WTC11 (cell line): ENCODE measurements around the gene ENHO. TPM values are rescaled to one million over a fixed set of nuclear protein-coding genes. Genes with fewer than 3 reads are reported as not detected.

ENCODE experiments used
- ATAC-seq: fragments of 200-7000 bp; cut with Tn5 transposase; 2 replicates; pipeline ENCODE4 v1.10.0; 2021; ENCODE audit warnings: mild to moderate bottlenecking, moderate library complexity
- CTCF ChIA-PET: fragments of 300-600 bp; sonication (Branson Sonifier 250); formaldehyde crosslinking; loops from one replicate; lab custom pipeline; 2021; ENCODE audit warnings: antibody characterized with exemption; lab: Charles Lee
- POLR2A ChIA-PET: fragments of 350-600 bp; sonication (Branson Sonifier 250); formaldehyde crosslinking; loops from one replicate; lab custom pipeline; 2021; ENCODE audit warnings: antibody characterized with exemption; lab: Charles Lee
- DNase-seq: peaks from one replicate; pipeline ENCODE4 v3.0.0; 2021; ENCODE audit warnings: low spot score
- H3K27ac Mint-ChIP-seq: 2 replicates; pipeline ENCODE4 v1.8.0; 2021; ENCODE audit warnings: mixed read lengths
- H3K27me3 Mint-ChIP-seq: 2 replicates; pipeline ENCODE4 v1.8.0; 2021; ENCODE audit warnings: low read depth, mild to moderate bottlenecking, moderate library complexity, mixed read lengths
- H3K36me3 Mint-ChIP-seq: 2 replicates; pipeline ENCODE4 v1.8.0; 2021; ENCODE audit warnings: mixed read lengths
- H3K4me1 Mint-ChIP-seq: 2 replicates; pipeline ENCODE4 v1.8.0; 2022; ENCODE audit warnings: mixed read lengths
- H3K4me3 Mint-ChIP-seq: 2 replicates; pipeline ENCODE4 v1.8.0; 2021; ENCODE audit warnings: mild to moderate bottlenecking, moderate library complexity, mixed read lengths
- H3K9me3 Mint-ChIP-seq: 2 replicates; pipeline ENCODE4 v1.8.0; 2021; ENCODE audit warnings: mixed read lengths
- ATF1 ChIP-seq: sonication (generic); formaldehyde crosslinking; IDR thresholded peaks from 2 replicates; pipeline ENCODE4 v1.8.1; 2023; ENCODE audit warnings: mild to moderate bottlenecking, moderate library complexity, missing genetic modification reagents
- EMX1 ChIP-seq: fragments of 250-450 bp; sonication (Bioruptor Pico); IDR thresholded peaks from 2 replicates; pipeline ENCODE4 v1.8.0; 2021; ENCODE audit warnings: mild to moderate bottlenecking
- ETV6 ChIP-seq: sonication (generic); formaldehyde crosslinking; IDR thresholded peaks from 2 replicates; pipeline ENCODE4 v1.8.1; 2022; ENCODE audit warnings: mild to moderate bottlenecking, missing genetic modification reagents
- GRHL2 ChIP-seq: fragments of 250-450 bp; sonication (Bioruptor Pico); IDR thresholded peaks from 2 replicates; pipeline ENCODE4 v1.8.0; 2022; ENCODE audit warnings: mild to moderate bottlenecking, moderate library complexity; ENCODE audit not compliant: insufficient replicate concordance, severe bottlenecking
- NFE2L1 ChIP-seq: sonication (generic); formaldehyde crosslinking; IDR thresholded peaks from 2 replicates; pipeline ENCODE4 v1.8.1; 2023; ENCODE audit warnings: missing genetic modification reagents
- RORB ChIP-seq: fragments of 250-450 bp; sonication (Bioruptor Pico); IDR thresholded peaks from 2 replicates; pipeline ENCODE4 v1.9.0; 2021; ENCODE audit warnings: mild to moderate bottlenecking
- TP53 ChIP-seq: sonication (generic); formaldehyde crosslinking; IDR thresholded peaks from 2 replicates; pipeline ENCODE4 v1.8.1; 2023; ENCODE audit warnings: mild to moderate bottlenecking, missing genetic modification reagents
- ZNF138 ChIP-seq: sonication (generic); formaldehyde crosslinking; conservative IDR thresholded peaks from 2 replicates; pipeline ENCODE4 v1.8.1; 2022; ENCODE audit warnings: mild to moderate bottlenecking, moderate library complexity, missing genetic modification reagents
- ZNF396 ChIP-seq: fragments of 250-450 bp; sonication (Bioruptor Pico); IDR thresholded peaks from 2 replicates; pipeline ENCODE4 v1.8.0; 2021; ENCODE audit warnings: mild to moderate bottlenecking, moderate library complexity, borderline replicate concordance
- total RNA-seq: library from RNA; stranded (reverse); gene quantifications from 3 replicates; pipeline ENCODE4 v1.2.3, GENCODE V29; 2021
- TF ChIP-seq, protein P1 (sequence below): fragments of 250-450 bp; sonication (Bioruptor Pico); IDR thresholded peaks from 2 replicates; pipeline ENCODE4 v1.8.0; 2021; ENCODE audit warnings: mild to moderate bottlenecking
- TF ChIP-seq, protein P2 (sequence below): fragments of 200-600 bp; IDR thresholded peaks from 2 replicates; pipeline ENCODE4 v1.8.0; 2022; ENCODE audit warnings: antibody characterized with exemption
- TF ChIP-seq, protein P3 (sequence below): sonication (generic); formaldehyde crosslinking; IDR thresholded peaks from 2 replicates; pipeline ENCODE4 v1.8.0; 2023; ENCODE audit warnings: missing genetic modification reagents
- TF ChIP-seq, protein P4 (sequence below): sonication (generic); formaldehyde crosslinking; IDR thresholded peaks from 2 replicates; pipeline ENCODE4 v1.8.1; 2022; ENCODE audit warnings: low read depth, mild to moderate bottlenecking, moderate library complexity, missing genetic modification reagents, borderline replicate concordance
- TF ChIP-seq, protein P5 (sequence below): sonication (generic); formaldehyde crosslinking; IDR thresholded peaks from 2 replicates; pipeline ENCODE4 v1.8.0; 2022; ENCODE audit warnings: mild to moderate bottlenecking, missing genetic modification reagents
- TF ChIP-seq, protein P6 (sequence below): sonication (generic); formaldehyde crosslinking; IDR thresholded peaks from 2 replicates; pipeline ENCODE4 v1.8.1; 2023; ENCODE audit warnings: mild to moderate bottlenecking, missing genetic modification reagents, moderate library complexity
- TF ChIP-seq, protein P7 (sequence below): fragments of 250-450 bp; sonication (Bioruptor Pico); IDR thresholded peaks from 2 replicates; pipeline ENCODE4 v1.9.0; 2021; ENCODE audit warnings: moderate library complexity, mild to moderate bottlenecking, inconsistent platforms, borderline replicate concordance
- TF ChIP-seq, protein P8 (sequence below): sonication (generic); formaldehyde crosslinking; IDR thresholded peaks from 2 replicates; pipeline ENCODE4 v1.8.0; 2023; ENCODE audit warnings: mild to moderate bottlenecking, missing genetic modification reagents
- TF ChIP-seq, protein P9 (sequence below): sonication (generic); formaldehyde crosslinking; conservative IDR thresholded peaks from 2 replicates; pipeline ENCODE4 v1.8.1; 2022; ENCODE audit warnings: mild to moderate bottlenecking, missing genetic modification reagents

ENHO gene
- total RNA-seq, 1 experiment from 2014 or later: 28.3 TPM

DNA sequence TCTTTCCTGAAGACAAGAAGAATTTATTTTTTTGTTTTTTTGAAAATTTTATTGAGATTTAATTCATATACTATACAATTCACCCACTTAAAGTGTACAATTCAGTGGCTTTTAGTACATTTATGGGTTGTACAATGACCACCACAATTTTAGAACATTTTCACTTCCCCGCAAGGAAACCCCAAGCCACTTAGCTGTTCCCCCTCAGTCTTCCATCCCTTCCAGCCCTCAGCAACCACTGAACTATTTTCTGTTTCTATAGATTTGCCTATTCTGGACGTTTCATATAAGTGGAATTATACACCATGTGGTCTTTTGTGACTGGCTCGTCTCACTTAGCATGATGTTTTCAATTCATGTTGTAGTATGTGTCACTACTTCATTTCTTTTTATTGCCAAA, 36.2 kb downstream of the ENHO start:
- ChIA-PET POLR2A (no interaction called here), CTCF (interaction anchor here (1.5 to 2.0 kb wide), 2 partner anchors 83 kb away, joined by 5 to 7 read pairs; no protein-coding TSS in a partner anchor)
- no peak for ATAC-seq
- Mint-ChIP-seq H3K4me3 (no peak overlapping the region), H3K27ac (no peak overlapping the region), H3K9me3 (peaks cover 7% of the 10 kb centered on the region), H3K4me1 (no peaks in the 10 kb centered on the region), H3K27me3 (no peaks in the 10 kb centered on the region; the same call in 1 of the 2 replicates), H3K36me3 (no peaks in the 10 kb centered on the region)
- no peak for DNase-seq
- TF ChIP-seq ZNF396 (CRISPR knock-in tag): no peak
- TF ChIP-seq ETV6 (CRISPR knock-in tag): no peak
- TF ChIP-seq, protein P1, sequence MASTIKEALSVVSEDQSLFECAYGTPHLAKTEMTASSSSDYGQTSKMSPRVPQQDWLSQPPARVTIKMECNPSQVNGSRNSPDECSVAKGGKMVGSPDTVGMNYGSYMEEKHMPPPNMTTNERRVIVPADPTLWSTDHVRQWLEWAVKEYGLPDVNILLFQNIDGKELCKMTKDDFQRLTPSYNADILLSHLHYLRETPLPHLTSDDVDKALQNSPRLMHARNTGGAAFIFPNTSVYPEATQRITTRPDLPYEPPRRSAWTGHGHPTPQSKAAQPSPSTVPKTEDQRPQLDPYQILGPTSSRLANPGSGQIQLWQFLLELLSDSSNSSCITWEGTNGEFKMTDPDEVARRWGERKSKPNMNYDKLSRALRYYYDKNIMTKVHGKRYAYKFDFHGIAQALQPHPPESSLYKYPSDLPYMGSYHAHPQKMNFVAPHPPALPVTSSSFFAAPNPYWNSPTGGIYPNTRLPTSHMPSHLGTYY (CRISPR knock-in tag): no peak
- no peak for TF ChIP-seq ZNF138 (CRISPR knock-in tag)

DNA sequence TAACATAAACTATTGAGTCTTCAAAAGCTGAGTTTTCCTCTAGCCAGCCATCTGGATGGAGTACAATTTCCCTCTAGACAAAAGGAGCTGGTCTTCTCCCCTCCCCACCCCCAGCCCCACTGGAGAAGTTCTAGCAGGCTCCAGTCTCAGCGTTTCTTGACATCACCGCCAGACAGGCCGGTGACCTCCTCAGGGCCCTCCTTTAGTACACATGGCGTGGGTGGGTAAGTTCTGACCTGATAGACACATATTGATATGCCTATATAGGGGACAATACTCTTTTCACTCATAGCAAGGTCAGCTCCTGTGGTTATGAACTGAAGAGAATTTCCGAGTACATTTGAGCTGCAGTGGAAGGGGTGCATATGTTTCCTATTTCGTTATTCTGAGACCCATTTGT, 37.0 kb downstream of the ENHO start:
- Mint-ChIP-seq H3K27me3 (no peaks in the 10 kb centered on the region; the same call in 1 of the 2 replicates), H3K4me3 (no peak overlapping the region), H3K27ac (no peak overlapping the region), H3K36me3 (no peaks in the 10 kb centered on the region), H3K9me3 (peaks cover 10% of the 10 kb centered on the region), H3K4me1 (no peaks in the 10 kb centered on the region)
- DNase-seq (no peak), ATAC-seq (no peak)
- CTCF ChIA-PET: interaction anchor here (1.6 to 2.0 kb wide), 2 partner anchors 62 to 82 kb away, joined by 4 to 7 read pairs; no protein-coding TSS in a partner anchor
- POLR2A ChIA-PET: no interaction called here
- TF ChIP-seq, protein P2, sequence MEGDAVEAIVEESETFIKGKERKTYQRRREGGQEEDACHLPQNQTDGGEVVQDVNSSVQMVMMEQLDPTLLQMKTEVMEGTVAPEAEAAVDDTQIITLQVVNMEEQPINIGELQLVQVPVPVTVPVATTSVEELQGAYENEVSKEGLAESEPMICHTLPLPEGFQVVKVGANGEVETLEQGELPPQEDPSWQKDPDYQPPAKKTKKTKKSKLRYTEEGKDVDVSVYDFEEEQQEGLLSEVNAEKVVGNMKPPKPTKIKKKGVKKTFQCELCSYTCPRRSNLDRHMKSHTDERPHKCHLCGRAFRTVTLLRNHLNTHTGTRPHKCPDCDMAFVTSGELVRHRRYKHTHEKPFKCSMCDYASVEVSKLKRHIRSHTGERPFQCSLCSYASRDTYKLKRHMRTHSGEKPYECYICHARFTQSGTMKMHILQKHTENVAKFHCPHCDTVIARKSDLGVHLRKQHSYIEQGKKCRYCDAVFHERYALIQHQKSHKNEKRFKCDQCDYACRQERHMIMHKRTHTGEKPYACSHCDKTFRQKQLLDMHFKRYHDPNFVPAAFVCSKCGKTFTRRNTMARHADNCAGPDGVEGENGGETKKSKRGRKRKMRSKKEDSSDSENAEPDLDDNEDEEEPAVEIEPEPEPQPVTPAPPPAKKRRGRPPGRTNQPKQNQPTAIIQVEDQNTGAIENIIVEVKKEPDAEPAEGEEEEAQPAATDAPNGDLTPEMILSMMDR: no peak
- TF ChIP-seq TP53 (CRISPR knock-in tag): no peak
- TF ChIP-seq, protein P3, sequence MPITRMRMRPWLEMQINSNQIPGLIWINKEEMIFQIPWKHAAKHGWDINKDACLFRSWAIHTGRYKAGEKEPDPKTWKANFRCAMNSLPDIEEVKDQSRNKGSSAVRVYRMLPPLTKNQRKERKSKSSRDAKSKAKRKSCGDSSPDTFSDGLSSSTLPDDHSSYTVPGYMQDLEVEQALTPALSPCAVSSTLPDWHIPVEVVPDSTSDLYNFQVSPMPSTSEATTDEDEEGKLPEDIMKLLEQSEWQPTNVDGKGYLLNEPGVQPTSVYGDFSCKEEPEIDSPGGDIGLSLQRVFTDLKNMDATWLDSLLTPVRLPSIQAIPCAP (CRISPR knock-in tag): no peak
- no peak for TF ChIP-seq RORB (CRISPR knock-in tag)
- no peak for TF ChIP-seq NFE2L1
- TF ChIP-seq, protein P4, sequence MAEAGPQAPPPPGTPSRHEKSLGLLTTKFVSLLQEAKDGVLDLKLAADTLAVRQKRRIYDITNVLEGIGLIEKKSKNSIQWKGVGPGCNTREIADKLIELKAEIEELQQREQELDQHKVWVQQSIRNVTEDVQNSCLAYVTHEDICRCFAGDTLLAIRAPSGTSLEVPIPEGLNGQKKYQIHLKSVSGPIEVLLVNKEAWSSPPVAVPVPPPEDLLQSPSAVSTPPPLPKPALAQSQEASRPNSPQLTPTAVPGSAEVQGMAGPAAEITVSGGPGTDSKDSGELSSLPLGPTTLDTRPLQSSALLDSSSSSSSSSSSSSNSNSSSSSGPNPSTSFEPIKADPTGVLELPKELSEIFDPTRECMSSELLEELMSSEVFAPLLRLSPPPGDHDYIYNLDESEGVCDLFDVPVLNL (CRISPR knock-in tag): no peak
- TF ChIP-seq, protein P5, sequence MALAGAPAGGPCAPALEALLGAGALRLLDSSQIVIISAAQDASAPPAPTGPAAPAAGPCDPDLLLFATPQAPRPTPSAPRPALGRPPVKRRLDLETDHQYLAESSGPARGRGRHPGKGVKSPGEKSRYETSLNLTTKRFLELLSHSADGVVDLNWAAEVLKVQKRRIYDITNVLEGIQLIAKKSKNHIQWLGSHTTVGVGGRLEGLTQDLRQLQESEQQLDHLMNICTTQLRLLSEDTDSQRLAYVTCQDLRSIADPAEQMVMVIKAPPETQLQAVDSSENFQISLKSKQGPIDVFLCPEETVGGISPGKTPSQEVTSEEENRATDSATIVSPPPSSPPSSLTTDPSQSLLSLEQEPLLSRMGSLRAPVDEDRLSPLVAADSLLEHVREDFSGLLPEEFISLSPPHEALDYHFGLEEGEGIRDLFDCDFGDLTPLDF: no peak
- TF ChIP-seq, protein P6, sequence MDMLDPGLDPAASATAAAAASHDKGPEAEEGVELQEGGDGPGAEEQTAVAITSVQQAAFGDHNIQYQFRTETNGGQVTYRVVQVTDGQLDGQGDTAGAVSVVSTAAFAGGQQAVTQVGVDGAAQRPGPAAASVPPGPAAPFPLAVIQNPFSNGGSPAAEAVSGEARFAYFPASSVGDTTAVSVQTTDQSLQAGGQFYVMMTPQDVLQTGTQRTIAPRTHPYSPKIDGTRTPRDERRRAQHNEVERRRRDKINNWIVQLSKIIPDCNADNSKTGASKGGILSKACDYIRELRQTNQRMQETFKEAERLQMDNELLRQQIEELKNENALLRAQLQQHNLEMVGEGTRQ (CRISPR knock-in tag): no peak

DNA sequence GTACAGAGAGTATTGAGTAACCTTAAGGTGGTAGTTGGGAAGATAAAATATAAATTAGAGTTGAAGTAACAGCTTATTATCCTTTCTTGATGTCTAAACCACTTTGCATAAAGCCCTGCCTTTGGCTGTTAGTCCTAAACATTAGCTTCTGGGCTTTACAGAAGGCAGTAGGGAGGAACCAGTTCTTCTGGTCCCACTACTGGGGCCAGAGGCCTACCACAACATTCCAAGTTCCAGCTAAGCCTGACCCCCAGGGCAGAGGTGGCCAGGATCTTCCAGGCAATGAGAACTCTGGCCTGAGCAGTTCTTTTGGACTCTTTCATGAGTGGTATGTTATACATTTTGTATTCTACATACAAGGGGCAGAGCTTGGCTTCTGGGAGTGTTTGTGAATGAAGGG, 38.1 kb downstream of the ENHO start:
- ChIA-PET CTCF (interaction anchor here (0.7 to 2.0 kb wide), 3 partner anchors 63 to 119 kb away, joined by 3 to 7 read pairs (median 4); no protein-coding TSS in a partner anchor), POLR2A (no interaction called here)
- Mint-ChIP-seq H3K4me1 (no peaks in the 10 kb centered on the region), H3K27ac (no peak overlapping the region), H3K9me3 (peaks cover 10% of the 10 kb centered on the region), H3K27me3 (no peaks in the 10 kb centered on the region; the same call in 1 of the 2 replicates), H3K4me3 (no peak overlapping the region), H3K36me3 (no peaks in the 10 kb centered on the region)
- ATAC-seq: no peak
- no peak for DNase-seq
- TF ChIP-seq, protein P7, sequence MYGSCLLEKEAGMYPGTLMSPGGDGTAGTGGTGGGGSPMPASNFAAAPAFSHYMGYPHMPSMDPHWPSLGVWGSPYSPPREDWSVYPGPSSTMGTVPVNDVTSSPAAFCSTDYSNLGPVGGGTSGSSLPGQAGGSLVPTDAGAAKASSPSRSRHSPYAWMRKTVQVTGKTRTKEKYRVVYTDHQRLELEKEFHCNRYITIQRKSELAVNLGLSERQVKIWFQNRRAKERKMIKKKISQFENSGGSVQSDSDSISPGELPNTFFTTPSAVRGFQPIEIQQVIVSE (CRISPR knock-in tag): no peak
- TF ChIP-seq GRHL2 (no peak), ATF1 (CRISPR knock-in tag) (no peak), EMX1 (CRISPR knock-in tag) (no peak)
- TF ChIP-seq, protein P2: no peak
- TF ChIP-seq, protein P8, sequence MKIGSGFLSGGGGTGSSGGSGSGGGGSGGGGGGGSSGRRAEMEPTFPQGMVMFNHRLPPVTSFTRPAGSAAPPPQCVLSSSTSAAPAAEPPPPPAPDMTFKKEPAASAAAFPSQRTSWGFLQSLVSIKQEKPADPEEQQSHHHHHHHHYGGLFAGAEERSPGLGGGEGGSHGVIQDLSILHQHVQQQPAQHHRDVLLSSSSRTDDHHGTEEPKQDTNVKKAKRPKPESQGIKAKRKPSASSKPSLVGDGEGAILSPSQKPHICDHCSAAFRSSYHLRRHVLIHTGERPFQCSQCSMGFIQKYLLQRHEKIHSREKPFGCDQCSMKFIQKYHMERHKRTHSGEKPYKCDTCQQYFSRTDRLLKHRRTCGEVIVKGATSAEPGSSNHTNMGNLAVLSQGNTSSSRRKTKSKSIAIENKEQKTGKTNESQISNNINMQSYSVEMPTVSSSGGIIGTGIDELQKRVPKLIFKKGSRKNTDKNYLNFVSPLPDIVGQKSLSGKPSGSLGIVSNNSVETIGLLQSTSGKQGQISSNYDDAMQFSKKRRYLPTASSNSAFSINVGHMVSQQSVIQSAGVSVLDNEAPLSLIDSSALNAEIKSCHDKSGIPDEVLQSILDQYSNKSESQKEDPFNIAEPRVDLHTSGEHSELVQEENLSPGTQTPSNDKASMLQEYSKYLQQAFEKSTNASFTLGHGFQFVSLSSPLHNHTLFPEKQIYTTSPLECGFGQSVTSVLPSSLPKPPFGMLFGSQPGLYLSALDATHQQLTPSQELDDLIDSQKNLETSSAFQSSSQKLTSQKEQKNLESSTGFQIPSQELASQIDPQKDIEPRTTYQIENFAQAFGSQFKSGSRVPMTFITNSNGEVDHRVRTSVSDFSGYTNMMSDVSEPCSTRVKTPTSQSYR (CRISPR knock-in tag): no peak
- TF ChIP-seq, protein P9, sequence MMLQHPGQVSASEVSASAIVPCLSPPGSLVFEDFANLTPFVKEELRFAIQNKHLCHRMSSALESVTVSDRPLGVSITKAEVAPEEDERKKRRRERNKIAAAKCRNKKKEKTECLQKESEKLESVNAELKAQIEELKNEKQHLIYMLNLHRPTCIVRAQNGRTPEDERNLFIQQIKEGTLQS: no peak
